ENCODE data around the gene ZNF385A. TPM values are rescaled to one million over a fixed set of nuclear protein-coding genes. Genes with fewer than 3 reads are reported as not detected.

Gene ZNF385A
- total RNA-seq, 2 experiments from 2014 or later: 3.8 to 4.7 TPM

DNA sequence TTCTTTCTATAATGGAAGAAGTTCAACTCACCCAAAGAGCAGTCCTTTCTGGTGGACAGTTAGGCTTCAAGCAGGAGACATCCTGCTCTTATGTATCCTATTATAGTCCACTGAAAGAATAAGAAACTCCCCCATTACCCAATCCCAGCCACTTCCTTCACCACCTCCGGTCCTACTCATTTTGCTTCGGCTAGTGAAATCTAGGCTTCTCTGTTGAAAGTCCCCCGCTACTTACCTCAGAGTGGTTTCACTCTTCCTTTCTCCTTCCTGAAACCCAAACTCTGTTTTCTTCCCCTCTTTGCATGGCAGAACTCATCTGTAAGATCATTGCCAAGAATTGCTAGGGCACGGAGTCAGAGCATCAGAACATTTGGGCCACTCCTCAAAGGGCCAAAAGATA lies 20.1 kb downstream of the ZNF385A start, which contains the start of gene GPR84:
Gene GPR84, minus strand, starts transcription at position 74 of the 400 bp plus-strand sequence. CDS start 635 bp downstream, outside the sequence.
- no peak within 1 kb of the TSS for H3K27ac ChIP-seq (ENCODE audit: low read depth in 1 of 2, low read length in 2 of 2)
- TF ChIP-seq, protein P1, sequence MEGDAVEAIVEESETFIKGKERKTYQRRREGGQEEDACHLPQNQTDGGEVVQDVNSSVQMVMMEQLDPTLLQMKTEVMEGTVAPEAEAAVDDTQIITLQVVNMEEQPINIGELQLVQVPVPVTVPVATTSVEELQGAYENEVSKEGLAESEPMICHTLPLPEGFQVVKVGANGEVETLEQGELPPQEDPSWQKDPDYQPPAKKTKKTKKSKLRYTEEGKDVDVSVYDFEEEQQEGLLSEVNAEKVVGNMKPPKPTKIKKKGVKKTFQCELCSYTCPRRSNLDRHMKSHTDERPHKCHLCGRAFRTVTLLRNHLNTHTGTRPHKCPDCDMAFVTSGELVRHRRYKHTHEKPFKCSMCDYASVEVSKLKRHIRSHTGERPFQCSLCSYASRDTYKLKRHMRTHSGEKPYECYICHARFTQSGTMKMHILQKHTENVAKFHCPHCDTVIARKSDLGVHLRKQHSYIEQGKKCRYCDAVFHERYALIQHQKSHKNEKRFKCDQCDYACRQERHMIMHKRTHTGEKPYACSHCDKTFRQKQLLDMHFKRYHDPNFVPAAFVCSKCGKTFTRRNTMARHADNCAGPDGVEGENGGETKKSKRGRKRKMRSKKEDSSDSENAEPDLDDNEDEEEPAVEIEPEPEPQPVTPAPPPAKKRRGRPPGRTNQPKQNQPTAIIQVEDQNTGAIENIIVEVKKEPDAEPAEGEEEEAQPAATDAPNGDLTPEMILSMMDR (IDR thresholded peaks at IDR 0.05): no peak
- no peaks in the 10 kb centered on the region for H3K27me3 Mint-ChIP-seq
- H3K27ac Mint-ChIP-seq: peak within 1 kb of the TSS; percentile 56
- POLR2A ChIA-PET: no interaction called here
- H3K27me3 ChIP-seq (ENCODE audit: control insufficient read depth in 1 of 2, insufficient read depth in 2 of 2, low read length in 2 of 2): no peaks in the 10 kb centered on the region
- peak in 4 of 14 experiments; percentile 25 to 70 (median 67) for DNase-seq
- H3K9me3 ChIP-seq (ENCODE audit: control insufficient read depth in 1 of 2, insufficient read depth in 1 of 2, low read length in 2 of 2): no peaks in the 10 kb centered on the region
- no peaks in the 10 kb centered on the region for H3K36me3 ChIP-seq (ENCODE audit: insufficient read depth, low read length)
- ATAC-seq (ENCODE audit: poor library complexity): no peak
- H3K9me3 Mint-ChIP-seq: no peaks in the 10 kb centered on the region
- H3K36me3 Mint-ChIP-seq (ENCODE audit: low read depth): no peaks in the 10 kb centered on the region
- peaks cover 35% of the 10 kb centered on the region for H3K4me1 Mint-ChIP-seq (ENCODE audit: low read depth)
- intact Hi-C loops (cut with DNase I, micrococcal nuclease): loop anchor here in 1 of 2 experiments (10.0 kb wide), 1 partner anchor 360 kb away; the partner anchor contains the start of genes HOXC8 and HOXC9
- H3K4me3 Mint-ChIP-seq: no peak within 1 kb of the TSS
- peaks cover 55% of the 10 kb centered on the region for H3K4me1 ChIP-seq (ENCODE audit: insufficient read depth, low read length)
- CTCF ChIA-PET: no interaction called here
- H3K4me3 ChIP-seq (ENCODE audit: low read length): no peak within 1 kb of the TSS

DNA sequence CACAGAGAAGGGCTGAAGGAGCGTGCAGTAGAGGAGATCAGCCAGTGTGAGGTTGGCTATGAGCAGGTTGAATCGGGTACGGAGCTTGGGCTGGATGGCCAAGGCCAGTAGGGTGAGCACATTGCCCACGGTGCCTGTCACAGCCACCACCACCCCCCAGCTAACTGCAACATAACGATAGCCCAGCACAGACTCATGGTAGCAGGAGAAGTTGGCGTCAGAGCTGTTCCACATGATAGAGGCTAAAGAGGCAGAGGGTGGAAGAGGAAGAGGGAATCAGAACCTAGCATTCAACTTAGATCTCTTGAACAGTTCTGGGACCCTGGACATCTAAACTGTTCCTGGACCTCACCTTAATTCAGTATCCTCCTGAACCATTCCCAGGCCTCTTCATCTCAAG lies 20.9 kb downstream of the ZNF385A start:
- Histone ChIP-seq H3K27me3 (ENCODE audit: control insufficient read depth in 1 of 2, insufficient read depth in 2 of 2, low read length in 2 of 2) (no peaks in the 10 kb centered on the region), H3K4me3 (ENCODE audit: low read length) (no peak overlapping the region), H3K4me1 (ENCODE audit: insufficient read depth, low read length) (peaks cover 48% of the 10 kb centered on the region), H3K9me3 (ENCODE audit: control insufficient read depth in 1 of 2, insufficient read depth in 1 of 2, low read length in 2 of 2) (no peaks in the 10 kb centered on the region), H3K36me3 (ENCODE audit: insufficient read depth, low read length) (no peaks in the 10 kb centered on the region), H3K27ac (ENCODE audit: low read depth in 1 of 2, low read length in 2 of 2) (no peak overlapping the region)
- peak overlapping the region; percentile 56 for H3K27ac Mint-ChIP-seq
- DNase-seq: no peak
- no peaks in the 10 kb centered on the region for H3K9me3 Mint-ChIP-seq
- H3K27me3 Mint-ChIP-seq: no peaks in the 10 kb centered on the region
- no peak overlapping the region for H3K4me3 Mint-ChIP-seq
- H3K36me3 Mint-ChIP-seq (ENCODE audit: low read depth): no peaks in the 10 kb centered on the region
- ChIA-PET POLR2A (interaction anchor here (1.1 kb wide), 1 partner anchor 39 kb away, joined by 3 read pairs; the partner anchor contains the start of gene COPZ1), CTCF (no interaction called here)
- ATAC-seq (ENCODE audit: poor library complexity): no peak
- peaks cover 27% of the 10 kb centered on the region for H3K4me1 Mint-ChIP-seq (ENCODE audit: low read depth)
- intact Hi-C loops (cut with DNase I, micrococcal nuclease): loop anchor here in 1 of 2 experiments (10.0 kb wide), 1 partner anchor 359 kb away; the partner anchor contains the start of genes HOXC8 and HOXC9
- TF ChIP-seq, protein P1 (IDR thresholded peaks at IDR 0.05): no peak

DNA sequence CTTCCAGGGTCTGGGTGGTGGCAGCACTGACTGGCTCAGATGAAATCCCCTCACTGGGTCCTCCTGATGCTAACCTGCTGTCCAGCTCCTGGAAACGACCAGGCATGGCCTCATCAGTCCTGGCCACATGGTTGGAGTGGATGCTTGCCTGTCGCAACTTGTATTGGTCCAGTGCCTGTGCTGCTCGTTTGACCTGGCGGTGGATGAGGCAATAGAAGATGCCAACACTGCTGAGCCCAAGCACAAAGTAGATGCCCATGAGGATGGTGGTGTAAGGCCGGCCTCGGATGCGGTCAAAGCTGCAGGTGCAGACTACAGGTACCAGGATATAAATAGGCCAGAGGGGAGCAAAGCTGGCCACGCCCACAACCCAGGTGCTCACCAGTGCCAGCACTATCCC lies 21.5 kb downstream of the ZNF385A start:
- Histone ChIP-seq H3K27me3 (ENCODE audit: control insufficient read depth in 1 of 2, insufficient read depth in 2 of 2, low read length in 2 of 2) (no peaks in the 10 kb centered on the region), H3K9me3 (ENCODE audit: control insufficient read depth in 1 of 2, insufficient read depth in 1 of 2, low read length in 2 of 2) (no peaks in the 10 kb centered on the region), H3K4me1 (ENCODE audit: insufficient read depth, low read length) (peaks cover 48% of the 10 kb centered on the region), H3K36me3 (ENCODE audit: insufficient read depth, low read length) (no peaks in the 10 kb centered on the region), H3K4me3 (ENCODE audit: low read length) (no peak overlapping the region), H3K27ac (ENCODE audit: low read depth in 1 of 2, low read length in 2 of 2) (no peak overlapping the region)
- ATAC-seq (ENCODE audit: poor library complexity) (no peak), DNase-seq (no peak)
- Mint-ChIP-seq H3K27ac (no peak overlapping the region), H3K27me3 (no peaks in the 10 kb centered on the region), H3K4me1 (ENCODE audit: low read depth) (peaks cover 22% of the 10 kb centered on the region), H3K9me3 (no peaks in the 10 kb centered on the region), H3K36me3 (ENCODE audit: low read depth) (no peaks in the 10 kb centered on the region), H3K4me3 (no peak overlapping the region)
- ChIA-PET CTCF (interaction anchor here (2.1 kb wide), 1 partner anchor 27 kb away, joined by 7 read pairs; no protein-coding TSS in a partner anchor), POLR2A (interaction anchor here (1.1 kb wide), 1 partner anchor 38 kb away, joined by 3 read pairs; the partner anchor contains the start of gene COPZ1)
- intact Hi-C loops (cut with DNase I, micrococcal nuclease): loop anchor here in 1 of 2 experiments (10.0 kb wide), 1 partner anchor 358 kb away; the partner anchor contains the start of genes HOXC8 and HOXC9
- TF ChIP-seq, protein P1 (IDR thresholded peaks at IDR 0.05): no peak

All from CD4-positive, alpha-beta T cell (primary cell).